B cell (primary cell): ENCODE measurements around the gene PNCK. TPM values are rescaled to one million over a fixed set of nuclear protein-coding genes. Genes with fewer than 3 reads are reported as not detected.

Experiments used
- ATAC-seq: fragments of 200-7000 bp; cut with Tn5 transposase; one replicate; pipeline ENCODE4 v1.10.0; 2021; ENCODE audit warnings: low read depth, mild to moderate bottlenecking, moderate number of reproducible peaks, moderate library complexity
- CTCF ChIA-PET: fragments of 350-600 bp; sonication (Branson Sonifier 250); formaldehyde crosslinking; loops from one replicate; lab custom pipeline; 2021; ENCODE audit warnings: antibody characterized with exemption, inconsistent platforms; lab: Charles Lee
- POLR2A ChIA-PET: fragments of 350-600 bp; sonication (Branson Sonifier 250); formaldehyde crosslinking; loops from one replicate; lab custom pipeline; 2021; ENCODE audit warnings: antibody characterized with exemption; lab: Charles Lee
- DNase-seq: peaks from one replicate; pipeline ENCODE4 v3.0.0; 2013
- H2AFZ ChIP-seq: 2 replicates; pipeline ENCODE4 v1.6.1; 2012; ENCODE audit warnings: mild to moderate bottlenecking, low read depth, low read length; ENCODE audit not compliant: insufficient read depth, poor library complexity, severe bottlenecking
- H3K27ac ChIP-seq, 2 donors: 1 replicate in 1 of 2; 2 replicates in 1 of 2; pipeline ENCODE4 v1.5.1; 2012 to 2013; ENCODE audit warnings: low read length in 2 of 2, mild to moderate bottlenecking in 2 of 2, moderate library complexity in 1 of 2
- H3K27me3 ChIP-seq, 4 experiments: fragments of 200-600 bp in 1 of 4; sonication (generic) in 1 of 4; replicated peaks in 1 of 4; 1 replicate in 2 of 4; 2 replicates in 2 of 4; pipeline versions ENCODE4 v1.6.1 to v1.7.0; 2013 to 2016; ENCODE audit warnings: low read length in 3 of 4, mild to moderate bottlenecking in 2 of 4, mixed read lengths in 1 of 4, moderate library complexity in 1 of 4; ENCODE audit not compliant: insufficient read depth in 4 of 4, control insufficient read depth in 3 of 4; ENCODE audit errors: control extremely low read depth in 1 of 4
- H3K36me3 ChIP-seq, 2 experiments: replicated peaks in 1 of 2; 1 replicate in 1 of 2; 2 replicates in 1 of 2; pipeline versions ENCODE4 v1.6.1 to v1.7.1; 2013; ENCODE audit warnings: low read length in 1 of 2; ENCODE audit not compliant: insufficient read depth in 2 of 2, control insufficient read depth in 1 of 2; ENCODE audit errors: control extremely low read depth in 1 of 2, extremely low read depth in 1 of 2
- H3K4me1 ChIP-seq, 2 donors: fragments of 200-600 bp in 1 of 2; sonication (generic) in 1 of 2; 1 replicate in 1 of 2; 2 replicates in 1 of 2; pipeline versions ENCODE4 v1.5.1 to v1.6.1; 2013 to 2017; ENCODE audit warnings: low read length in 2 of 2; ENCODE audit not compliant: control insufficient read depth in 2 of 2, insufficient read depth in 2 of 2
- H3K4me2 ChIP-seq: replicated peaks from 2 replicates; pipeline ENCODE3; 2012; ENCODE audit warnings: mild to moderate bottlenecking, low read depth, low read length; ENCODE audit not compliant: poor library complexity, severe bottlenecking
- H3K4me3 ChIP-seq, 5 experiments: fragments of 200-600 bp in 1 of 5; sonication (generic) in 1 of 5; 1 replicate in 3 of 5; 2 replicates in 2 of 5; pipeline versions ENCODE4 v1.5.1 to v1.7.0; 2011 to 2016; ENCODE audit warnings: low read length in 4 of 5, mild to moderate bottlenecking in 4 of 5, low read depth in 2 of 5, control low read depth in 1 of 5, moderate library complexity in 1 of 5; ENCODE audit not compliant: insufficient read depth in 1 of 5; ENCODE audit errors: control extremely low read depth in 1 of 5, extremely low read depth in 1 of 5
- H3K79me2 ChIP-seq: fragments of 200-600 bp; sonication (generic); one replicate; pipeline ENCODE4 v1.6.0; 2016; ENCODE audit warnings: low read length; ENCODE audit not compliant: control insufficient read depth, insufficient read depth
- H3K9ac ChIP-seq: fragments of 200-600 bp; sonication (generic); 2 replicates; pipeline ENCODE4 v1.6.1; 2017; ENCODE audit warnings: mild to moderate bottlenecking, low read length, moderate library complexity
- H3K9me3 ChIP-seq, 3 donors: one replicate each; pipeline versions ENCODE4 v1.6.1 to v1.7.1; 2013; ENCODE audit warnings: low read length in 2 of 3; ENCODE audit not compliant: control insufficient read depth in 2 of 3, insufficient read depth in 1 of 3; ENCODE audit errors: control extremely low read depth in 1 of 3
- H4K20me1 ChIP-seq: 2 replicates; pipeline ENCODE4 v1.6.0; 2012; ENCODE audit warnings: mild to moderate bottlenecking, low read length; ENCODE audit not compliant: insufficient read depth, control insufficient read depth, poor library complexity, severe bottlenecking
- H3K27ac Mint-ChIP-seq: one replicate; pipeline ENCODE4 v1.8.0; 2021; ENCODE audit warnings: mixed read lengths
- H3K27me3 Mint-ChIP-seq: one replicate; pipeline ENCODE4 v1.8.0; 2021; ENCODE audit warnings: mixed read lengths
- H3K4me1 Mint-ChIP-seq: one replicate; pipeline ENCODE4 v1.8.0; 2021; ENCODE audit warnings: mixed read lengths
- H3K4me3 Mint-ChIP-seq: one replicate; pipeline ENCODE4 v1.8.0; 2021; ENCODE audit warnings: mixed read lengths
- H3K9me3 Mint-ChIP-seq: one replicate; pipeline ENCODE4 v1.8.0; 2022; ENCODE audit warnings: mixed read lengths; ENCODE audit not compliant: insufficient read depth
- EZH2 ChIP-seq: IDR thresholded peaks from 2 replicates; pipeline ENCODE4 v1.6.1; 2012; ENCODE audit warnings: borderline replicate concordance, low read depth, mild to moderate bottlenecking, moderate library complexity, low read length; ENCODE audit not compliant: insufficient read depth, poor library complexity, severe bottlenecking
- whole genome bisulfite sequencing: methylation state at CpG from one replicate; pipeline ENCODE4 v1.1.5; 2013; ENCODE audit warnings: missing lambda C conversion rate; ENCODE audit not compliant: insufficient coverage; 5-methylcytosine and 5-hydroxymethylcytosine counted together
- intact Hi-C: fragments of 100-400 bp; cut with micrococcal nuclease; formaldehyde crosslinking; loops from one replicate; pipeline ENCODE4 v1.10.0; 2022
- polyA plus RNA-seq: library from polyadenylated mRNA; depleted of rRNA; stranded (reverse); fragments of >200 nt; gene quantifications from 2 replicates; pipeline ENCODE4 v1.2.3, GENCODE V29; 2012
- total RNA-seq, 2 donors: library from RNA; stranded (reverse); fragments of 120-200 nt in 1 of 2; gene quantifications; 1 replicate in 1 of 2; 2 replicates in 1 of 2; pipeline versions ENCODE4 v1.2.3 to v1.2.4, GENCODE V29; 2013 to 2022
- TF ChIP-seq, protein P1 (sequence below): fragments of 200-600 bp; IDR thresholded peaks from one replicate; pipeline ENCODE4 v1.8.0; 2022; ENCODE audit warnings: antibody characterized with exemption, mild to moderate bottlenecking

PNCK gene
- total and polyA plus RNA-seq, 2 donors (not counting 1 experiment from before 2014, with no cell fraction given) = 0.99 TPM; not detected in 1

DNA sequence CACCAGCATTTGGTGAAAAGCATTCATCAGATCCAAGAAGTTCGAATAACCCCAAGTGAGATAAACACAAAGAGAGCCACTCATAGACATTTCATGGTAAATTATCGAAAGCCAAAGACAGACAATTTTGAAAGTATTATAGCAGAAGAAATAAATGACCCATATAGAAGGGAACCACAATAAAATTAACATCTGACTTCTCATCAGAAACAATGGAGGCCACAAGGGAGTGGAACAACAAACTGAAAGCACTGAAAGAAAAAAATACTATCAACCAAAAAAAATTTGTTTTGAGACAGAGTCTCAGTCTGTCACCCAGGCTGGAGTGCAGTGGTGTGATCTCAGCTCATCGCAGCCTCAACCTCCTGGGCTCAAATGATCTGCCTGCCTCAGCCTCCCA is 14.3 kb downstream of the PNCK start:
- H3K9me3 Mint-ChIP-seq = no peaks in the 10 kb centered on the region
- POLR2A ChIA-PET = no interaction called here
- TF ChIP-seq EZH2 = no peak
- TF ChIP-seq, protein P1, sequence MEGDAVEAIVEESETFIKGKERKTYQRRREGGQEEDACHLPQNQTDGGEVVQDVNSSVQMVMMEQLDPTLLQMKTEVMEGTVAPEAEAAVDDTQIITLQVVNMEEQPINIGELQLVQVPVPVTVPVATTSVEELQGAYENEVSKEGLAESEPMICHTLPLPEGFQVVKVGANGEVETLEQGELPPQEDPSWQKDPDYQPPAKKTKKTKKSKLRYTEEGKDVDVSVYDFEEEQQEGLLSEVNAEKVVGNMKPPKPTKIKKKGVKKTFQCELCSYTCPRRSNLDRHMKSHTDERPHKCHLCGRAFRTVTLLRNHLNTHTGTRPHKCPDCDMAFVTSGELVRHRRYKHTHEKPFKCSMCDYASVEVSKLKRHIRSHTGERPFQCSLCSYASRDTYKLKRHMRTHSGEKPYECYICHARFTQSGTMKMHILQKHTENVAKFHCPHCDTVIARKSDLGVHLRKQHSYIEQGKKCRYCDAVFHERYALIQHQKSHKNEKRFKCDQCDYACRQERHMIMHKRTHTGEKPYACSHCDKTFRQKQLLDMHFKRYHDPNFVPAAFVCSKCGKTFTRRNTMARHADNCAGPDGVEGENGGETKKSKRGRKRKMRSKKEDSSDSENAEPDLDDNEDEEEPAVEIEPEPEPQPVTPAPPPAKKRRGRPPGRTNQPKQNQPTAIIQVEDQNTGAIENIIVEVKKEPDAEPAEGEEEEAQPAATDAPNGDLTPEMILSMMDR = no peak
- H3K4me3 Mint-ChIP-seq = no peak overlapping the region
- H3K27ac Mint-ChIP-seq = no peak overlapping the region
- Histone ChIP-seq H3K36me3 (no peaks in the 10 kb centered on the region), H3K4me2 (no peak overlapping the region), H3K27me3 (peaks cover 0 to 3% (median 1%) of the 10 kb centered on the region in 4 experiments), H3K4me3 (no peak overlapping the region), H3K79me2 (no peaks in the 10 kb centered on the region), H3K9ac (no peak overlapping the region), H3K4me1 (peaks cover 3 to 5% of the 10 kb centered on the region in 2 donors), H2AFZ (no peak overlapping the region), H3K27ac (no peak overlapping the region), H4K20me1 (no peaks in the 10 kb centered on the region), H3K9me3 (no peaks in the 10 kb centered on the region)
- intact Hi-C loops = no loop called here
- 100% methylated on average over 1 of the region's 3 CpGs for WGBS
- ATAC-seq (no peak), DNase-seq (no peak)
- CTCF ChIA-PET = interaction anchor here (1.3 kb wide), 1 partner anchor 23 kb away, joined by 3 read pairs; no protein-coding TSS in a partner anchor
- peaks cover 6% of the 10 kb centered on the region for H3K4me1 Mint-ChIP-seq
- H3K27me3 Mint-ChIP-seq = peaks cover 30% of the 10 kb centered on the region

DNA sequence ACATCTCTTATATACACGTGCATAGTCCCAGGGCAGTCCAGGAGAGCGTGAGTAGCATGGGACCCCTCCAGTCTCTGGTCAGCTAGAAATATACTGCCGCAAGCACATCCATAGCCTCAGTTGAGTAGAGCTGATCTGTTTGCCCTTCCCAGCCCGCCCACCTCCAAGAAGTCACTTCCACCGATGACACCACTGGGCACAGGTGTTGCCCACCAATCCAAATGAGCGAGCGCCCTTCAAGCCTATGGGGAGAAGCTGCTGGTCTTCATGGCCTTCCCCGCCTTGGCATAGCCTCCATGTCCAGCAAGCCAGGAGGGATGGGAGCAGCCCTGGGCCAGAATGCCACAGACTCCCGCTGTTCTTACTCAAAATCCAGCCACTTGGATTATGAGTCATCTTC is 16.5 kb downstream of the PNCK start:
- no peaks in the 10 kb centered on the region for H3K79me2 ChIP-seq
- no peak for ATAC-seq
- H3K9ac ChIP-seq = no peak overlapping the region
- ChIA-PET POLR2A (no interaction called here), CTCF (interaction anchor here (0.7 to 2.0 kb wide), 6 partner anchors 10 to 120 kb away, joined by 3 to 6 read pairs (median 4); no protein-coding TSS in a partner anchor)
- no peak overlapping the region for H3K4me2 ChIP-seq
- Mint-ChIP-seq H3K4me3 (no peak overlapping the region), H3K27me3 (peaks cover 27% of the 10 kb centered on the region), H3K4me1 (peaks cover 3% of the 10 kb centered on the region), H3K9me3 (no peaks in the 10 kb centered on the region), H3K27ac (no peak overlapping the region)
- H3K27me3 ChIP-seq = peaks cover 0 to under 1% (median under 1%) of the 10 kb centered on the region in 4 experiments
- 88% methylated on average over 1 of the region's 9 CpGs for WGBS
- DNase-seq = no peak
- H3K36me3 ChIP-seq = no peaks in the 10 kb centered on the region
- H4K20me1 ChIP-seq = no peaks in the 10 kb centered on the region
- intact Hi-C loops = no loop called here
- peaks cover 0 to 2% of the 10 kb centered on the region in 2 donors for H3K4me1 ChIP-seq
- no peak for TF ChIP-seq EZH2
- TF ChIP-seq, protein P1 = no peak
- H3K27ac ChIP-seq = no peak overlapping the region
- H2AFZ ChIP-seq = no peak overlapping the region
- no peak overlapping the region for H3K4me3 ChIP-seq
- H3K9me3 ChIP-seq = no peaks in the 10 kb centered on the region
